OCI-LY7 (cell line): Measurements from ENCODE around the gene CSNK2A1.

Experiments used
- EZH2phosphoT487 ChIP-seq: fragments of 200-600 bp; sonication (generic); IDR thresholded peaks from 2 replicates; pipeline ENCODE4 v1.6.1; 2018; ENCODE audit warnings: low read depth, borderline replicate concordance, mild to moderate bottlenecking, mixed run types, antibody characterized with exemption, low read length, moderate library complexity, mixed read lengths
- TF ChIP-seq, protein P1 (sequence below): fragments of 200-600 bp; sonication (generic); conservative IDR thresholded peaks from 2 replicates; pipeline ENCODE4 v1.5.1; 2014; ENCODE audit warnings: mild to moderate bottlenecking, antibody characterized with exemption, low read length, moderate library complexity, mixed read lengths

GRCh38 chr20:432677-433299 lies 110.8 kb downstream of the CSNK2A1 start:
- TF ChIP-seq, protein P1, sequence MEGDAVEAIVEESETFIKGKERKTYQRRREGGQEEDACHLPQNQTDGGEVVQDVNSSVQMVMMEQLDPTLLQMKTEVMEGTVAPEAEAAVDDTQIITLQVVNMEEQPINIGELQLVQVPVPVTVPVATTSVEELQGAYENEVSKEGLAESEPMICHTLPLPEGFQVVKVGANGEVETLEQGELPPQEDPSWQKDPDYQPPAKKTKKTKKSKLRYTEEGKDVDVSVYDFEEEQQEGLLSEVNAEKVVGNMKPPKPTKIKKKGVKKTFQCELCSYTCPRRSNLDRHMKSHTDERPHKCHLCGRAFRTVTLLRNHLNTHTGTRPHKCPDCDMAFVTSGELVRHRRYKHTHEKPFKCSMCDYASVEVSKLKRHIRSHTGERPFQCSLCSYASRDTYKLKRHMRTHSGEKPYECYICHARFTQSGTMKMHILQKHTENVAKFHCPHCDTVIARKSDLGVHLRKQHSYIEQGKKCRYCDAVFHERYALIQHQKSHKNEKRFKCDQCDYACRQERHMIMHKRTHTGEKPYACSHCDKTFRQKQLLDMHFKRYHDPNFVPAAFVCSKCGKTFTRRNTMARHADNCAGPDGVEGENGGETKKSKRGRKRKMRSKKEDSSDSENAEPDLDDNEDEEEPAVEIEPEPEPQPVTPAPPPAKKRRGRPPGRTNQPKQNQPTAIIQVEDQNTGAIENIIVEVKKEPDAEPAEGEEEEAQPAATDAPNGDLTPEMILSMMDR = no peak
- no peak for TF ChIP-seq EZH2phosphoT487
